ENCODE results near the gene SATL1. TPM values are rescaled to one million over a fixed set of nuclear protein-coding genes. Genes with fewer than 3 reads are reported as not detected.

The SATL1 gene
- total RNA-seq, 1 donor from 2014 or later = not detected

GRCh38 chrX:85065512-85066198 is 177.9 kb downstream of the SATL1 start:
- Mint-ChIP-seq H3K36me3 (ENCODE audit: low read depth) (peaks cover 7% of the 10 kb centered on the region), H3K27ac (no peak overlapping the region), H3K9me3 (no peaks in the 10 kb centered on the region), H3K27me3 (no peaks in the 10 kb centered on the region), H3K4me3 (no peak overlapping the region), H3K4me1 (no peaks in the 10 kb centered on the region)
- intact Hi-C loops (cut with micrococcal nuclease) = no loop called here
- DNase-seq = no peak

GRCh38 chrX:85052636-85053343 is 190.8 kb downstream of the SATL1 start:
- no peak overlapping the region for H3K4me3 Mint-ChIP-seq
- no peaks in the 10 kb centered on the region for H3K4me1 Mint-ChIP-seq
- H3K9me3 Mint-ChIP-seq = no peaks in the 10 kb centered on the region
- intact Hi-C loops (cut with micrococcal nuclease) = loop anchor here (2.0 kb wide), 1 partner anchor 324 kb away; no protein-coding TSS in a partner anchor
- no peak overlapping the region for H3K27ac Mint-ChIP-seq
- H3K36me3 Mint-ChIP-seq (ENCODE audit: low read depth) = no peaks in the 10 kb centered on the region
- H3K27me3 Mint-ChIP-seq = no peaks in the 10 kb centered on the region
- DNase-seq = no peak

- no peak for DNase-seq
- H3K27me3 Mint-ChIP-seq = no peaks in the 10 kb centered on the region
- no peaks in the 10 kb centered on the region for H3K9me3 Mint-ChIP-seq
- H3K4me1 Mint-ChIP-seq = no peaks in the 10 kb centered on the region
- H3K36me3 Mint-ChIP-seq (ENCODE audit: low read depth) = peaks cover 2% of the 10 kb centered on the region
- H3K27ac Mint-ChIP-seq = no peak overlapping the region
- H3K4me3 Mint-ChIP-seq = no peak overlapping the region
- intact Hi-C loops (cut with micrococcal nuclease) = loop anchor here (2.0 kb wide), 1 partner anchor 323 kb away; no protein-coding TSS in a partner anchor
Observed at GRCh38 chrX:85052205-85052604, 191.4 kb downstream of the SATL1 start.

- intact Hi-C loops (cut with micrococcal nuclease) = loop anchor here (2.0 kb wide), 1 partner anchor 323 kb away; no protein-coding TSS in a partner anchor
- Mint-ChIP-seq H3K36me3 (ENCODE audit: low read depth) (peaks cover 2% of the 10 kb centered on the region), H3K27ac (no peak overlapping the region), H3K9me3 (no peaks in the 10 kb centered on the region), H3K4me1 (no peaks in the 10 kb centered on the region), H3K4me3 (no peak overlapping the region), H3K27me3 (no peaks in the 10 kb centered on the region)
- DNase-seq = no peak
Observed at GRCh38 chrX:85051627-85052026, 192.0 kb downstream of the SATL1 start.

Other genes starting within 250 kb of the SATL1 start
- 19.4 and 21.1 TPM in 2 replicates for gene APOOL, start 239.9 kb downstream of the SATL1 start, total RNA-seq
- 0.12 TPM in 2 replicates for gene ZNF711, start 212 bp upstream of the SATL1 start, total RNA-seq
- 0.07 TPM in 1 of 2 replicates, not detected in the other for gene POF1B, start 135.9 kb upstream of the SATL1 start, total RNA-seq